ENCODE measurements around the gene FGA. TPM values are rescaled to one million over a fixed set of nuclear protein-coding genes. Genes with fewer than 3 reads are reported as not detected.
A peak's percentile ranks its signal among the peaks of the same experiment; 100 is the strongest.

The FGA gene
- not detected in 2 replicates for total RNA-seq
- long read RNA-seq = 0 reads

GRCh38 chr4:154590329-154591006, at the start of gene FGA:
Gene FGA, minus strand, starts transcription at chr4:154590742. Its CDS starts 55 bp downstream, at chr4:154590687.
- TF ChIP-seq CTCF (IDR thresholded peaks at IDR 0.05) = no peak
- Mint-ChIP-seq H3K9me3 (ENCODE audit: unreplicated experiment) (no peaks in the 10 kb centered on the region), H3K36me3 (ENCODE audit: unreplicated experiment) (no peaks in the 10 kb centered on the region), H3K4me1 (ENCODE audit: unreplicated experiment) (no peaks in the 10 kb centered on the region), H3K27ac (ENCODE audit: unreplicated experiment) (no peak within 1 kb of the TSS), H3K27me3 (ENCODE audit: unreplicated experiment) (peaks cover 14% of the 10 kb centered on the region), H3K4me3 (ENCODE audit: unreplicated experiment) (no peak within 1 kb of the TSS)
- DNase-seq (ENCODE audit: extremely low spot score, unreplicated experiment) = no peak

GRCh38 chr4:154634058-154634457, 43.5 kb upstream of the FGA start:
- no peak overlapping the region for H3K4me3 Mint-ChIP-seq (ENCODE audit: unreplicated experiment)
- no peak for TF ChIP-seq CTCF (IDR thresholded peaks at IDR 0.05)
- H3K36me3 Mint-ChIP-seq (ENCODE audit: unreplicated experiment) = no peaks in the 10 kb centered on the region
- H3K4me1 Mint-ChIP-seq (ENCODE audit: unreplicated experiment) = no peaks in the 10 kb centered on the region
- DNase-seq (ENCODE audit: extremely low spot score, unreplicated experiment) = no peak
- no peak overlapping the region for H3K27ac Mint-ChIP-seq (ENCODE audit: unreplicated experiment)
- no peaks in the 10 kb centered on the region for H3K9me3 Mint-ChIP-seq (ENCODE audit: unreplicated experiment)
- H3K27me3 Mint-ChIP-seq (ENCODE audit: unreplicated experiment) = peaks cover 22% of the 10 kb centered on the region

DNA sequence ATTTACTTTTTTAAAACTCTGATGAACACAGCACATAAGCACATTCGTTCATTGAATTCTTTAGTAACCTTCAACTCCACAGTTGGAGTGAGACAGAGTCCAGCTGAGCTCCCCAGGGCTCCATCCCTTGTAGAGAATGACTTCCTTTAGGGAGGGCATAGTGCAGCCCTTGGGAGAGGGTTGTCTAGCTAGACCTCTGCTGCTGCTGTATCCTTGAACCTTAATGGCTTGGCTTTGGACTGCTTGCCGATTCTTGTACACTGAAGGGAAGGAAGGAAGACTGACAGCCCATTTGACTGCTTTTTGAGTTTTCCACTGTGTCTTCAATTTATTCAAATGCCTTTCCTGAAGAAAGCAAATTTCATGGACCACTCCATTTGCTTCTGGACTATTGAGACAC, 41.3 kb upstream of the FGA start:
- H3K27ac Mint-ChIP-seq (ENCODE audit: unreplicated experiment) = no peak overlapping the region
- H3K4me3 Mint-ChIP-seq (ENCODE audit: unreplicated experiment) = no peak overlapping the region
- H3K27me3 Mint-ChIP-seq (ENCODE audit: unreplicated experiment) = peaks cover 22% of the 10 kb centered on the region
- no peaks in the 10 kb centered on the region for H3K36me3 Mint-ChIP-seq (ENCODE audit: unreplicated experiment)
- H3K4me1 Mint-ChIP-seq (ENCODE audit: unreplicated experiment) = peaks cover under 1% of the 10 kb centered on the region
- DNase-seq (ENCODE audit: extremely low spot score, unreplicated experiment) = no peak
- no peak for TF ChIP-seq CTCF (IDR thresholded peaks at IDR 0.05)
- no peaks in the 10 kb centered on the region for H3K9me3 Mint-ChIP-seq (ENCODE audit: unreplicated experiment)

DNA sequence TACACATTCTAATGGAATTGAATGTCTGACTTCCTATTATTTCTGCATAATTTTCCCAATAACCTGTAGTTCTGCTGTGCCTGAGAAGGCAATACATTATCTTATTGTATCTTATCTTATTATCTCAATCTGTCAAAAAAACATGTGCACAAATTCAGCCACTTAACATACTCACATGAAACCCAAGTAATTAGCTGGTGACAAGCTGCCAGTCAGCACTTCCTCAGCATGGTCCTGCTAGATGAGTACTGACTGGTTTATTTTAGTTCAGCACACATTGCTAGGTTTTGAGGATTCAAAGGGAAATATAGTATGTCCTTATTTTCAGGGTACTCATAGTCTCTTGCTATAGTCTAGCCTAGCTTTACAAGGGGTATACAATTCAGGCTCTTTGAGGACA, 39.8 kb upstream of the FGA start:
- no peaks in the 10 kb centered on the region for H3K9me3 Mint-ChIP-seq (ENCODE audit: unreplicated experiment)
- H3K27ac Mint-ChIP-seq (ENCODE audit: unreplicated experiment) = no peak overlapping the region
- H3K4me1 Mint-ChIP-seq (ENCODE audit: unreplicated experiment) = peaks cover 5% of the 10 kb centered on the region
- no peak for DNase-seq (ENCODE audit: extremely low spot score, unreplicated experiment)
- no peak overlapping the region for H3K4me3 Mint-ChIP-seq (ENCODE audit: unreplicated experiment)
- peaks cover 32% of the 10 kb centered on the region for H3K27me3 Mint-ChIP-seq (ENCODE audit: unreplicated experiment)
- no peak for TF ChIP-seq CTCF (IDR thresholded peaks at IDR 0.05)
- no peaks in the 10 kb centered on the region for H3K36me3 Mint-ChIP-seq (ENCODE audit: unreplicated experiment)

DNA sequence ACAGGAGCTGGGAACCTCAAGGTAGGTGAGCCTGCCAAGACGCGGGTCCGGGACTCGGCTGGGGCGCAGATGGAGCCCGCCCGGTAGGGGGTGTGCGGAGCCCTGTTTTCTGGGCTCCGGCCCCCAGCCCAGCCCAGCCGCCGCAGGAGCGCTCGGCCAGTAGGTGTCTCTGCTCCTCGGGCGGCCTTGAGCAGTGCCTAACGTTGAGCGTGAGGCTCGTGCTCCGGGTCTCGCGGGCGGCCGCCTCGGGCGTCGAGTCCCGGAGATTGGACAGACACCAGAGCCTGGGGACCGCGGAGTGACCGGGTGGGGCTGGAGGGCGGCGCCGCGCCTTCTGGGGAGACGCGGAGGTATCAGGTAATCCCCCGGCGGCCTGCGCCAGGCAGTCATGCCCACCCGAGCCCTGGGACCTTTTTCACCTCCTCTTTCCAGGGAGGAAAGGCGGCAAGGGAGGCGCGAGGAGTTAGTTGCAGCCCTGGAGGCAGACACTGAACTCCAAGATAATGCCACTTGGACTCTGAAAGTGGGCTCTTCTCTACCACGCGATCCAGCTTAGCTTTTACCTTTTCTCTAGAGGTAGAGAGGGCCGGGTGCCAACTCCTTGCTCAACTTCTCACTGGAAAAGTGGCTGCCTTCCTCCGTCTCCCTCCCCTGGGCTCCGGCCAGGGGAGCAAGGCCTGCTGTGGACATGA, 36.4 kb upstream of the FGA start:
- Mint-ChIP-seq H3K27ac (ENCODE audit: unreplicated experiment) (no peak overlapping the region), H3K36me3 (ENCODE audit: unreplicated experiment) (no peaks in the 10 kb centered on the region), H3K4me3 (ENCODE audit: unreplicated experiment) (peak overlapping the region; percentile 43), H3K9me3 (ENCODE audit: unreplicated experiment) (no peaks in the 10 kb centered on the region), H3K27me3 (ENCODE audit: unreplicated experiment) (peaks cover 30% of the 10 kb centered on the region), H3K4me1 (ENCODE audit: unreplicated experiment) (peaks cover 5% of the 10 kb centered on the region)
- DNase-seq (ENCODE audit: extremely low spot score, unreplicated experiment) = no peak
- TF ChIP-seq CTCF (IDR thresholded peaks at IDR 0.05) = peak; percentile 51

All from osteocyte (in vitro differentiated cells).